ENCODE results near the gene WRNIP1. TPM values are rescaled to one million over a fixed set of nuclear protein-coding genes. Genes with fewer than 3 reads are reported as not detected.

WRNIP1 gene
- total RNA-seq, 1 experiment from 2014 or later = 36.3 TPM

DNA sequence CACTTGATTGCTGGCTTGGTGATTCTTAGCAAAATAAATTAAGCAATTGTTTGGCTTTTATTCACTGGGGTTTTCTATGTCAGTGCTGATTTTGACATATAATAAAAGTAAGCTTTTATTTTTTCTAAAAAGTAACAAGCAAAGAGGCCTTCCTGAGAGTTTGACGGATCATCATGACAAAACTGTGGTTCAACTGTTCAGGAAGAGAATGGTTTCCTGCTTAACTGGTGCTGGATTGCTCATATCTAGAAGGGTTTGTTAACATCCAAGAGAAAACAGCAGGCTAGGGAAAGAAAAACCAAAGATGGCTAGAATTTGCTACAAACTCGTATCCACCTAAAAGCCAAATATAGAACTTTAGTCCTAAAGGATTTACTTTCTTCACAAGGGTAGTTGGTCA, 55.2 kb downstream of the WRNIP1 start:
- ChIA-PET CTCF (no interaction called here), POLR2A (no interaction called here)
- TF ChIP-seq NR2C2 (CRISPR knock-in tag; IDR thresholded peaks at IDR 0.05) (no peak), TEAD1 (CRISPR knock-in tag; IDR thresholded peaks at IDR 0.05) (no peak), IRF2 (CRISPR knock-in tag; IDR thresholded peaks at IDR 0.05; ENCODE audit: borderline replicate concordance, low read depth) (no peak), ZNF263 (CRISPR knock-in tag; IDR thresholded peaks at IDR 0.05; ENCODE audit: low read depth) (no peak), ZBTB21 (CRISPR knock-in tag; IDR thresholded peaks at IDR 0.05; ENCODE audit: borderline replicate concordance) (no peak), GRHL2 (CRISPR knock-in tag; IDR thresholded peaks at IDR 0.05; ENCODE audit: insufficient replicate concordance, severe bottlenecking) (no peak)
- TF ChIP-seq, protein P1, sequence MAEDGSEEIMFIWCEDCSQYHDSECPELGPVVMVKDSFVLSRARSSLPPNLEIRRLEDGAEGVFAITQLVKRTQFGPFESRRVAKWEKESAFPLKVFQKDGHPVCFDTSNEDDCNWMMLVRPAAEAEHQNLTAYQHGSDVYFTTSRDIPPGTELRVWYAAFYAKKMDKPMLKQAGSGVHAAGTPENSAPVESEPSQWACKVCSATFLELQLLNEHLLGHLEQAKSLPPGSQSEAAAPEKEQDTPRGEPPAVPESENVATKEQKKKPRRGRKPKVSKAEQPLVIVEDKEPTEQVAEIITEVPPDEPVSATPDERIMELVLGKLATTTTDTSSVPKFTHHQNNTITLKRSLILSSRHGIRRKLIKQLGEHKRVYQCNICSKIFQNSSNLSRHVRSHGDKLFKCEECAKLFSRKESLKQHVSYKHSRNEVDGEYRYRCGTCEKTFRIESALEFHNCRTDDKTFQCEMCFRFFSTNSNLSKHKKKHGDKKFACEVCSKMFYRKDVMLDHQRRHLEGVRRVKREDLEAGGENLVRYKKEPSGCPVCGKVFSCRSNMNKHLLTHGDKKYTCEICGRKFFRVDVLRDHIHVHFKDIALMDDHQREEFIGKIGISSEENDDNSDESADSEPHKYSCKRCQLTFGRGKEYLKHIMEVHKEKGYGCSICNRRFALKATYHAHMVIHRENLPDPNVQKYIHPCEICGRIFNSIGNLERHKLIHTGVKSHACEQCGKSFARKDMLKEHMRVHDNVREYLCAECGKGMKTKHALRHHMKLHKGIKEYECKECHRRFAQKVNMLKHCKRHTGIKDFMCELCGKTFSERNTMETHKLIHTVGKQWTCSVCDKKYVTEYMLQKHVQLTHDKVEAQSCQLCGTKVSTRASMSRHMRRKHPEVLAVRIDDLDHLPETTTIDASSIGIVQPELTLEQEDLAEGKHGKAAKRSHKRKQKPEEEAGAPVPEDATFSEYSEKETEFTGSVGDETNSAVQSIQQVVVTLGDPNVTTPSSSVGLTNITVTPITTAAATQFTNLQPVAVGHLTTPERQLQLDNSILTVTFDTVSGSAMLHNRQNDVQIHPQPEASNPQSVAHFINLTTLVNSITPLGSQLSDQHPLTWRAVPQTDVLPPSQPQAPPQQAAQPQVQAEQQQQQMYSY (CRISPR knock-in tag; IDR thresholded peaks at IDR 0.05) = no peak
- TF ChIP-seq, protein P2, sequence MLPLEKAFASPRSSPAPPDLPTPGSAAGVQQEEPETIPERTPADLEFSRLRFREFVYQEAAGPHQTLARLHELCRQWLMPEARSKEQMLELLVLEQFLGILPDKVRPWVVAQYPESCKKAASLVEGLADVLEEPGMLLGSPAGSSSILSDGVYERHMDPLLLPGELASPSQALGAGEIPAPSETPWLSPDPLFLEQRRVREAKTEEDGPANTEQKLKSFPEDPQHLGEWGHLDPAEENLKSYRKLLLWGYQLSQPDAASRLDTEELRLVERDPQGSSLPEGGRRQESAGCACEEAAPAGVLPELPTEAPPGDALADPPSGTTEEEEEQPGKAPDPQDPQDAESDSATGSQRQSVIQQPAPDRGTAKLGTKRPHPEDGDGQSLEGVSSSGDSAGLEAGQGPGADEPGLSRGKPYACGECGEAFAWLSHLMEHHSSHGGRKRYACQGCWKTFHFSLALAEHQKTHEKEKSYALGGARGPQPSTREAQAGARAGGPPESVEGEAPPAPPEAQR (CRISPR knock-in tag; IDR thresholded peaks at IDR 0.05) = no peak
- TF ChIP-seq, protein P3, sequence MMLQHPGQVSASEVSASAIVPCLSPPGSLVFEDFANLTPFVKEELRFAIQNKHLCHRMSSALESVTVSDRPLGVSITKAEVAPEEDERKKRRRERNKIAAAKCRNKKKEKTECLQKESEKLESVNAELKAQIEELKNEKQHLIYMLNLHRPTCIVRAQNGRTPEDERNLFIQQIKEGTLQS (CRISPR knock-in tag; conservative IDR thresholded peaks at IDR 0.05) = no peak
- TF ChIP-seq, protein P4, sequence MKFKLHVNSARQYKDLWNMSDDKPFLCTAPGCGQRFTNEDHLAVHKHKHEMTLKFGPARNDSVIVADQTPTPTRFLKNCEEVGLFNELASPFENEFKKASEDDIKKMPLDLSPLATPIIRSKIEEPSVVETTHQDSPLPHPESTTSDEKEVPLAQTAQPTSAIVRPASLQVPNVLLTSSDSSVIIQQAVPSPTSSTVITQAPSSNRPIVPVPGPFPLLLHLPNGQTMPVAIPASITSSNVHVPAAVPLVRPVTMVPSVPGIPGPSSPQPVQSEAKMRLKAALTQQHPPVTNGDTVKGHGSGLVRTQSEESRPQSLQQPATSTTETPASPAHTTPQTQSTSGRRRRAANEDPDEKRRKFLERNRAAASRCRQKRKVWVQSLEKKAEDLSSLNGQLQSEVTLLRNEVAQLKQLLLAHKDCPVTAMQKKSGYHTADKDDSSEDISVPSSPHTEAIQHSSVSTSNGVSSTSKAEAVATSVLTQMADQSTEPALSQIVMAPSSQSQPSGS (CRISPR knock-in tag; IDR thresholded peaks at IDR 0.05; ENCODE audit: borderline replicate concordance, low read depth) = no peak
- TF ChIP-seq, protein P5, sequence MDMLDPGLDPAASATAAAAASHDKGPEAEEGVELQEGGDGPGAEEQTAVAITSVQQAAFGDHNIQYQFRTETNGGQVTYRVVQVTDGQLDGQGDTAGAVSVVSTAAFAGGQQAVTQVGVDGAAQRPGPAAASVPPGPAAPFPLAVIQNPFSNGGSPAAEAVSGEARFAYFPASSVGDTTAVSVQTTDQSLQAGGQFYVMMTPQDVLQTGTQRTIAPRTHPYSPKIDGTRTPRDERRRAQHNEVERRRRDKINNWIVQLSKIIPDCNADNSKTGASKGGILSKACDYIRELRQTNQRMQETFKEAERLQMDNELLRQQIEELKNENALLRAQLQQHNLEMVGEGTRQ (CRISPR knock-in tag; IDR thresholded peaks at IDR 0.05) = no peak
- TF ChIP-seq, protein P6, sequence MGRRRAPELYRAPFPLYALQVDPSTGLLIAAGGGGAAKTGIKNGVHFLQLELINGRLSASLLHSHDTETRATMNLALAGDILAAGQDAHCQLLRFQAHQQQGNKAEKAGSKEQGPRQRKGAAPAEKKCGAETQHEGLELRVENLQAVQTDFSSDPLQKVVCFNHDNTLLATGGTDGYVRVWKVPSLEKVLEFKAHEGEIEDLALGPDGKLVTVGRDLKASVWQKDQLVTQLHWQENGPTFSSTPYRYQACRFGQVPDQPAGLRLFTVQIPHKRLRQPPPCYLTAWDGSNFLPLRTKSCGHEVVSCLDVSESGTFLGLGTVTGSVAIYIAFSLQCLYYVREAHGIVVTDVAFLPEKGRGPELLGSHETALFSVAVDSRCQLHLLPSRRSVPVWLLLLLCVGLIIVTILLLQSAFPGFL (CRISPR knock-in tag; IDR thresholded peaks at IDR 0.05; ENCODE audit: borderline replicate concordance) = no peak
- Mint-ChIP-seq H3K27ac (no peak overlapping the region), H3K4me3 (no peak overlapping the region), H3K36me3 (peaks cover 14% of the 10 kb centered on the region), H3K4me1 (no peaks in the 10 kb centered on the region), H3K9me3 (peaks cover 20% of the 10 kb centered on the region), H3K27me3 (ENCODE audit: low read depth) (peaks cover 4% of the 10 kb centered on the region; the same call in 1 of the 2 replicates)
- ATAC-seq (no peak), DNase-seq (ENCODE audit: low spot score) (no peak)

DNA sequence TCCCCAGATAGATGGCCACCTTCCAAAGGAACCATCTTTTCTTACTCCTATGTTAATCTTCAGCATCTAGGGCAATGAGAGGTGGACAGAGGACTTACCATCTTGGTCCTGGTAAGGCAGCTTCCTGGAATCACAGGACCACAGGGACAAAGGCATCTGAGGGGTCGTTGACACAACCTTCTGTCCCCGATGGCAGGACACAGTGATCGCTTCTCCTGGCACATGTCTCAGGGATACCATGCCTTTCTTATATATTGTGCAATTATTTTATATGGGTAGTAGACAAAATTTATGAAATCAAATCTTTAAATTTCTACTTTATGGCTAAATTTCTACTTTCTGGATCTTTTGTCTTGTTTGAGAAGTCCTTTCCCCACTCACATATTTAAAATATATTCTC, 56.4 kb downstream of the WRNIP1 start:
- no peak for DNase-seq (ENCODE audit: low spot score)
- TF ChIP-seq, protein P4 (CRISPR knock-in tag; IDR thresholded peaks at IDR 0.05; ENCODE audit: borderline replicate concordance, low read depth) = no peak
- TF ChIP-seq, protein P5 (CRISPR knock-in tag; IDR thresholded peaks at IDR 0.05) = no peak
- no peak for TF ChIP-seq ETV6 (CRISPR knock-in tag; IDR thresholded peaks at IDR 0.05)
- TF ChIP-seq, protein P7, sequence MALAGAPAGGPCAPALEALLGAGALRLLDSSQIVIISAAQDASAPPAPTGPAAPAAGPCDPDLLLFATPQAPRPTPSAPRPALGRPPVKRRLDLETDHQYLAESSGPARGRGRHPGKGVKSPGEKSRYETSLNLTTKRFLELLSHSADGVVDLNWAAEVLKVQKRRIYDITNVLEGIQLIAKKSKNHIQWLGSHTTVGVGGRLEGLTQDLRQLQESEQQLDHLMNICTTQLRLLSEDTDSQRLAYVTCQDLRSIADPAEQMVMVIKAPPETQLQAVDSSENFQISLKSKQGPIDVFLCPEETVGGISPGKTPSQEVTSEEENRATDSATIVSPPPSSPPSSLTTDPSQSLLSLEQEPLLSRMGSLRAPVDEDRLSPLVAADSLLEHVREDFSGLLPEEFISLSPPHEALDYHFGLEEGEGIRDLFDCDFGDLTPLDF (CRISPR knock-in tag; IDR thresholded peaks at IDR 0.05) = no peak
- TF ChIP-seq, protein P8, sequence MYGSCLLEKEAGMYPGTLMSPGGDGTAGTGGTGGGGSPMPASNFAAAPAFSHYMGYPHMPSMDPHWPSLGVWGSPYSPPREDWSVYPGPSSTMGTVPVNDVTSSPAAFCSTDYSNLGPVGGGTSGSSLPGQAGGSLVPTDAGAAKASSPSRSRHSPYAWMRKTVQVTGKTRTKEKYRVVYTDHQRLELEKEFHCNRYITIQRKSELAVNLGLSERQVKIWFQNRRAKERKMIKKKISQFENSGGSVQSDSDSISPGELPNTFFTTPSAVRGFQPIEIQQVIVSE (CRISPR knock-in tag; IDR thresholded peaks at IDR 0.05; ENCODE audit: borderline replicate concordance) = no peak
- TF ChIP-seq CREB1 (CRISPR knock-in tag; IDR thresholded peaks at IDR 0.05) = no peak
- TF ChIP-seq, protein P9, sequence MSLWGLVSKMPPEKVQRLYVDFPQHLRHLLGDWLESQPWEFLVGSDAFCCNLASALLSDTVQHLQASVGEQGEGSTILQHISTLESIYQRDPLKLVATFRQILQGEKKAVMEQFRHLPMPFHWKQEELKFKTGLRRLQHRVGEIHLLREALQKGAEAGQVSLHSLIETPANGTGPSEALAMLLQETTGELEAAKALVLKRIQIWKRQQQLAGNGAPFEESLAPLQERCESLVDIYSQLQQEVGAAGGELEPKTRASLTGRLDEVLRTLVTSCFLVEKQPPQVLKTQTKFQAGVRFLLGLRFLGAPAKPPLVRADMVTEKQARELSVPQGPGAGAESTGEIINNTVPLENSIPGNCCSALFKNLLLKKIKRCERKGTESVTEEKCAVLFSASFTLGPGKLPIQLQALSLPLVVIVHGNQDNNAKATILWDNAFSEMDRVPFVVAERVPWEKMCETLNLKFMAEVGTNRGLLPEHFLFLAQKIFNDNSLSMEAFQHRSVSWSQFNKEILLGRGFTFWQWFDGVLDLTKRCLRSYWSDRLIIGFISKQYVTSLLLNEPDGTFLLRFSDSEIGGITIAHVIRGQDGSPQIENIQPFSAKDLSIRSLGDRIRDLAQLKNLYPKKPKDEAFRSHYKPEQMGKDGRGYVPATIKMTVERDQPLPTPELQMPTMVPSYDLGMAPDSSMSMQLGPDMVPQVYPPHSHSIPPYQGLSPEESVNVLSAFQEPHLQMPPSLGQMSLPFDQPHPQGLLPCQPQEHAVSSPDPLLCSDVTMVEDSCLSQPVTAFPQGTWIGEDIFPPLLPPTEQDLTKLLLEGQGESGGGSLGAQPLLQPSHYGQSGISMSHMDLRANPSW (CRISPR knock-in tag; conservative IDR thresholded peaks at IDR 0.05; ENCODE audit: low read depth) = no peak

More for the DNA sequence above, 56.4 kb downstream of the WRNIP1 start:
- no peak overlapping the region for H3K27ac Mint-ChIP-seq
- H3K36me3 Mint-ChIP-seq = peaks cover 4% of the 10 kb centered on the region; the same call in 1 of the 2 replicates
- POLR2A ChIA-PET = no interaction called here
- H3K9me3 Mint-ChIP-seq = peaks cover 9% of the 10 kb centered on the region
- CTCF ChIA-PET = no interaction called here
- no peaks in the 10 kb centered on the region for H3K4me1 Mint-ChIP-seq
- H3K27me3 Mint-ChIP-seq (ENCODE audit: low read depth) = peaks cover 4% of the 10 kb centered on the region; the same call in 1 of the 2 replicates
- no peak for ATAC-seq
- H3K4me3 Mint-ChIP-seq = no peak overlapping the region

Data from WTC11 (cell line).